Stimulated activated CD4-positive, alpha-beta T cell treated with anti-CD3 and anti-CD28 coated beads, Interleukin-1b, Interleukin-23, amount 100 ng/mL, for 48 hours (primary cell): ENCODE results near the gene LHX2.

Experiments
- DNase-seq: peaks from one replicate; pipeline ENCODE4 v3.0.0-alpha.2; 2020

LHX2 gene

GRCh38 chr9:124000161-124000783 is 11.3 kb upstream of the LHX2 start:
- no peak for DNase-seq

- DNase-seq: no peak
Measured at GRCh38 chr9:124000784-124001457, 10.6 kb upstream of the LHX2 start.

DNA sequence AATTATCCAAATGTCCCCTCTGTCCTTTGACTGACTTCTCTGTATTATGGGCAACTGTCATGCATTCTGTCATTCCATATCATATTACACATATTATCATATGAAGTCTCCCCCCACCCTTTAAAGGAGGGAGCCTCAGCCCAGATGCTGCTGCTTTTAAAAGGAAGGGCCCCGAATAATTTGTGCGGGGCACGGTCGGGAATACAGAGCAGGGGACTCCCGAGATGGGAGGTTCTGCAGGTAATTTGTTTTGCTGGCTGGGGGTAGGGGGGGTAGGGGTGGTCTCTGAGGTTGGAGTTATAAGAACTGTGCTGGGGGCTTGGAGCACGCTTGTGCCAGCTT is 10.1 kb upstream of the LHX2 start:
- no peak for DNase-seq

DNA sequence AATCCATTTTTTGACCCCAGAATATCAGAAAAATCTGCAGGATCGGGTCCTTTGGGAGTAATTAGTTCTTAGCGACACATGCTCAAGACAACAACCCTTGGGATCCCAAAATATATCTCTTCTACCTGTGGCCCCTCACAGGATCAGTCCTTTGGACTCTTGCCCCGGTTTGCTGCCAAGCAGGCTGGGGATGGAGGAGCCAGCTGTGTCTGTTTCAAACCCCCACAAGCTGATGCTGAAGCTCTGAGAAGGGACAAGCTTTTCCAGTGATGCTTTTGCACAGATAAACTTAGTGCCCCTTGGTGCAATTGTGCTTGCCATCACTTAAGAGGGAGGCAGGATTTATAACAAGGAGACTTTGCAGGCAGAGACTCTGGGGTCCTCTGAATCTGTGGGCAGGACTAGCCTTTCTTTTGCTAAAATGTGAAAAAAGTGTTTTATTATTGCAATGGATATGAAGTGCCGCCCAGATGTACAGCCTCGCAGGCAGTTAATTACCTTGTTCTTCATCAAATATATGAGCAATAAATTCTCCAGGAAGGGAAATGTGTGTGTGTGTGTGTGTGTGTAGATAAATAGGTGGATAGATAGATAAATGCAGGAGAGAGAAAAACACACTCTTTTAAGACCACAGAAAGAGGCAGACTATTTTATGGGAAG is 9.6 kb upstream of the LHX2 start:
- DNase-seq: no peak

DNA sequence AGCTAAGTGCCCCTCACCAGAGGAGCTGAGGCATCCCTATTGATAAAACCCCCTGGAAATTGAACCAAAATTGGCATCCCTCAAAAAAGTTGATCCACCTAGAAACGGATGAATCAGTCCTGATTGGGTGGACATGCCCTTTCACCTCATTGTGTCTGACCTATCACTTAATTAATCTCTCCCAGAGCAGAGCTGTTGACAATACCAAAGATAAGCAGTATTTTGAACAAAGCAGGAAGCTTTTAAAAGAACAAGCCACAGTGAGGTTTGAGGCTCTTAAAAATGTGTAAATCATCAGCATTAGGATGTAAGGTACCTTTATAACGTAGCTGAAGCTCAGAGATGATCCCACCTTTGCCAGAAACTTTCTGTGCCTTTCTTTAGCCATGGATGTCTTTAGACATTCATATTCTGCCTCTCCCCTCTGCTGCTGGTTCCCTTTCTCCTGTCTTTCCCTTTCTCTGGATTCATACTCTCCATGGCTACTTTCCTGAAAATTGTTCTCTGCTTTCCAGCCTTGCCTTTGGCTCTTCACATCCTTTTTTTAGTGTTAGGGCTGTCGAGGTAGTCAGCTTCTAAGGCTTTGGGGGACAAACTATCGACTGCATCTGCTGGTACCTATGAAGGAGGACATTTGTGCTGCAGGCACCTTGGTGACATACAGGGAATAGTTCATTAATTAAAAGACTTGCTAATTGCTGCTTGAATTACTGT is 7.8 kb upstream of the LHX2 start:
- DNase-seq: no peak

DNA sequence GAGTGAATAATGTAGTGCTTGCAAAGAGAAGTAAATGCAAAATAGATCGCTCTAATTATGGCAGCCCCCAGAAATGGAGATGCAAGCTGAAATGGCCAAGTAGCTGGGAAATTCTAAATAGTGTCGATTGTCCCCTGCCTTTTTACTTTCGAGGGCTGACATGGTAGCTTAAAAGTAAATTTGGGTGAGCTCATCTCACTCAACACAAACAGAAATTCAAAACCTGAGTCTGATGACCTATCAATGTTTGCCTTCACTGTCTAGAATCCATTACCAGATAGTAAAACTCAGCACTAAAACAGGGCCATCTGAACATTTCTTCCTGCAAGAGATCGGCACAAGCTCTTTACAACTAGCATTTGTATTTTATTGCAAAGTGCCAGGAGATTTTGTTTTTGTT is 7.0 kb upstream of the LHX2 start:
- no peak for DNase-seq

- no peak for DNase-seq
Measured at GRCh38 chr9:124005029-124005771, 6.4 kb upstream of the LHX2 start.

GRCh38 chr9:124006448-124007361 is 4.9 kb upstream of the LHX2 start:
- no peak for DNase-seq

DNA sequence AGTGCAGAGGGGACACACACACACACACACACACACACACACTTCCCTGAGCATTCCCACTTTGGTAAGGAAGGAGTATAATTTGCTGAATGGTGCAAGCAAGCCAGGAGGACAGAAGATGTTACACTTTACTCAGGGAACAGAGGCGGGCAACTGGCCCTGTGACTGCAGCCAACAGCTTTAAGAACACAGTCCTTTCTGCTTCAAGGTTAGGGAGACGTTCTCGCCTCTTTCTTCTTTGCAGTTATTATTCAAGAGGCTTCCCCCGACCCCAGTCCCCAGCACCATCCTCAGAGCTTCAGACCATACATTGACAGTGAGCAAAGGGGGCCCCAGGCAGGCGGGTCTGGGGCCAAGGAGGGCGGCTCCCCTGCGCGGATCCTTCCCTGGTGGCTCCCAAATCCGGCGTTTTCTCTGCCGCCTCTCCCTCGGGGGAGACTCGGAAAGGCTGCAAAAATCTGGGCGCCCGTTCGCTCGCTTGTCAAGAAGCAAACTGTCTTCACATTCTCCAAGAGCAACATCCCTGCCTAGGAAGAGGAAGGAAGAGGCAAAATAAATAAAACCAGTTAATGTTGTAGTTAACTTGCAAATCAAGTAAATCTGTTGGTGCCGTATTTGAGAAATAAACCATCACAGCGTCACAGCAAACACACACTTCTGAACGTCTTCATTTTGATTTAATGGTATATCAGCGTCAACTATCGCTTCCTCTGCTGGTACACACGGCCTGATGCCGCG is 3.8 kb upstream of the LHX2 start:
- no peak for DNase-seq

GRCh38 chr9:124008303-124008693 is 3.3 kb upstream of the LHX2 start:
- peak; percentile 42 for DNase-seq

GRCh38 chr9:124008694-124009530 is 2.7 kb upstream of the LHX2 start:
- no peak for DNase-seq

- no peak for DNase-seq
Measured at GRCh38 chr9:124009531-124010217, 1.9 kb upstream of the LHX2 start.

DNA sequence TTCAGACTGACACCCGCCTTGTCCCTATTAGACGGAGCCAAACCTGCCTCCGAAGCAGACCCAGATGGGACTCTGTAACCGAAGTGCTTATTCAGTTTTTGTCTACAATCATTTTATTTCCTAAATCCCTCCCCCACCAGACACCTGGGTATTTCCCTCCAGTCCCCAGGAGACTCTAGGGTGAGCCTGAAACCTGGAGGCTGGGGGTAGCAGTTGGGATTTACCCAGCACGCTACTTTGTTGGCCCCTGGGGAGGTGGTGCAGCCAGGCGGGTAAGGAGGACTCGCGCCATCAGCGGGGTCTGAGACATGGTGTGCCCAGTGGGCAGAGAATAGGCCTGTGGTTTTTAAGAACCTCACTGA is 1.3 kb upstream of the LHX2 start:
- DNase-seq: no peak

- DNase-seq: no peak
Measured at GRCh38 chr9:124010665-124011321, 775 bp upstream of the LHX2 start.

DNA sequence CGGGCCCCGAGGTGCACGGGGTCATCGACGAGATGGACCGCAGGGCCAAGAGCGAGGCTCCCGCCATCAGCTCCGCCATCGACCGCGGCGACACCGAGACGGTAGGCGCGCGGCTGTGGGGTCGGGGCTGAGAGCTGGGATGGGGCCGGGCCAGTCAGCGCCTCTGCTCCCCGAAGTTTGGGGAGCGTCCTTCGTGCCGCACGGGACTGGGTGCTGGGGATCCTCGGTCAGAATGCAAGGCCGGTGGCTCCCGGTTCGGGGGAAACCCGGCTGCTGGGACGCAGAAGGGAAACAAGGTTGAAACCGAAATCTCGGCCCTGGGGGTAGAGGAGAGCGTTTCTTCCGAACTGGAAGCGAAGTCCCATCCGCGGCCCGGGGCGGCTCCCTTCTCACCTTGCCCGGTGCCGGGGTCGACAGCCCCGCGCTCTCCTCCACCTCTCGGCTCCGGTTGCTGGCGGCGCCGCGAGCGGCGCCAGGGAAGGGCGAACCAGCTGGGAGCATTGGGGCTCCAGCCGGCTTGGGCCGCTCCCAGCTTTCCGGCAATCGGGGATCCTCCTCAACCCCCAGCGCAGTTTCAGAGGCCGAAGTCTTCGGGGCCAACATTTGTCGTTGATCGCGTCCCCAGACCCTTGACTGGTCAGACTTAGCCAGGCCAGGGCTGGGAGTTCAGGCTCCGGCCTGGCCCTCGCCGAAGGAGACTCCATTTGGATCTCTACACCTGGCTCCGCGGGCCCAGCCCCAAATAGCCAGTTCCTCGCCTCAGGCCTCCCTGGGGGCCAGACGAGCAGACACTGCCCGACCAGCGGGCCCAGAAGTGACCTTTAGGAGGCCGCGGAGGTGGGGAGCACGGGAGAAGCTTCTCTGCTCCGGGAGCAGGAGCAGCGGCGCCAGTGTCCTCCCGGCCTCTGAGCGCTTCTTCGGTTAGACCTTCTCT is 1.1 kb downstream of the LHX2 start:
- no peak for DNase-seq

DNA sequence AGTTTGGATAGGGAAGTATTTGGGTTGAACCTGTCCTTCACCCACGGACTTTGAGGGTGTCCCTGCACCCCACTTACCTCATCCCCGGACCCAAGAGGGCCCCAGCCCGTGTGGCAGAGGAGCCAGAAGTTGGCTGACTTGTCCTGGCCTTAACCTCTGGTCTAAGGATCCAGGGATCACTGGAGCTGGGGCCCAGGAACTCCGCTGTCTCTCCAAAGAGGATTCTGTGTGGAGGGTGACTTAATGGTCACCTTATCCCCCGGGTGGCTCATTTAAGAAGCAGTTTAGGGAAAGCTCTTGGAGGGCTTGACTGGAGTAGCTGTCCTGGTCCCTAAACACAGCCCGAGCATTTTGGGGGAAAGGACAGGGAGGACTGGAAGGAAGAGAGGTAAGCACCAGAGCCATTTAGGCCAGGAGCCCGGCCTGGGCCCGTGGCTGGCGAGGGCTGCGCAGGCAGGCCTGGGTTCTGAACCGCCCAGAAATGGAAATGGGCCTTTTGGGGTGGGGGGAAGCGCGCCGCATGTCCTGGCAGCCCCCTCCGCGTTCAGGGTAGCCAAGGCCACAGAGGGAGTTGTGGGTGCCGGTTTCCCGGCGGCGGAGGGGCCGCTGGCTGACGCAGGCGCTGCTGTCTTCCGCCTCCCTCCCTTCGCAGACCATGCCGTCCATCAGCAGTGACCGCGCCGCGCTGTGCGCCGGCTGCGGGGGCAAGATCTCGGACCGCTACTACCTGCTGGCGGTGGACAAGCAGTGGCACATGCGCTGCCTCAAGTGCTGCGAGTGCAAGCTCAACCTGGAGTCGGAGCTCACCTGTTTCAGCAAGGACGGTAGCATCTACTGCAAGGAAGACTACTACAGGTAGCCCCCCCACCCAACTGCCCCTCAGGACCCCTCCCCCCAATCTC is 2.0 kb downstream of the LHX2 start:
- no peak for DNase-seq
